NB4 (cell line): ENCODE results near the gene GALNT2.

Experiments used
- DNase-seq: peaks from one replicate; pipeline ENCODE4 v3.0.0; 2010; ENCODE audit warnings: low read depth
- H3K4me3 ChIP-seq: one replicate; pipeline ENCODE4 v1.5.1; 2011; ENCODE audit warnings: mild to moderate bottlenecking, low read depth, low read length, moderate library complexity
- MYC ChIP-seq: IDR thresholded peaks from 2 replicates; pipeline ENCODE4 v1.6.1; 2011; ENCODE audit warnings: low read depth, low read length
- POLR2A ChIP-seq: IDR thresholded peaks from 2 replicates; pipeline ENCODE4 v1.6.1; 2011; ENCODE audit warnings: mild to moderate bottlenecking; ENCODE audit not compliant: insufficient read length; ENCODE audit errors: extremely low read depth
- TF ChIP-seq, protein P1 (sequence below): IDR thresholded peaks from one replicate; pipeline ENCODE4 v1.5.1; 2012; ENCODE audit warnings: low read depth, low read length
- TF ChIP-seq, protein P2 (sequence below): IDR thresholded peaks from 2 replicates; pipeline ENCODE4 v1.6.1; 2011; ENCODE audit warnings: low read depth, low read length

GALNT2 gene

DNA sequence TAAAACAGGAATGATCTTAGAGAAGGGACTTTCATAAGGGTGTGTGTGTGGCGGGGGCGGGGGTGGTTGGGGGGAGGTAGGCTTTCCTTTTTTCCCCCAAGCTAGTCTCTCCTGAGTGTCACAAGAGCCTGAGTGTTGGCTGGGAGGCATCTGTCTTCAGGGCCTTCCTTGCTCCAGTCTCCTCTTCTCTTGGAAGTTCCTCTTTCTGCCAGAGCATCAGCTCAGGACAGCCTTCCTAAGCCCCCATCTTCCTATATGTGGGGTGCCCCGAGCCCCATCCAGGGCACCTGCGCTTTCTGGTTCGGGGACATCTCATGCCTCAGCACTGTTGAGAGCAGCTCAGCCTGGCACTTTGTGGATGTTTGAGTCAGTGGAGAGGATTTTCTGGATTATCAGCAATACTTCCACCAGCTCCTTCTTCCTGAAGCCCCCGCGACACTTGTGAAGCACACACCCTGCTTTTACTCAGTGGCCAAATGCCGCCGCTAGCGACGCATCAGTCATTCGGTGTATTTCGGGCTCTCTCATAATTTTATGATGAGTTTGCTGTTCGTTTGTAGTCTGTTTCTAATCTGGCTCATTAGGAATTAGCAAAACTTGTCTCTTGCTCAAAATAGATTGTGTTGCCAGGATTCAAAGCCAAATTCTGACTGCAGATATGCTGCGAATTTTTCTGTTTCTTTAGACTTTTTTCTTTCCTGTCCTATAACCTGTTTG lies 61.7 kb downstream of the GALNT2 start:
- TF ChIP-seq POLR2A (no peak), MYC (no peak)
- TF ChIP-seq, protein P1, sequence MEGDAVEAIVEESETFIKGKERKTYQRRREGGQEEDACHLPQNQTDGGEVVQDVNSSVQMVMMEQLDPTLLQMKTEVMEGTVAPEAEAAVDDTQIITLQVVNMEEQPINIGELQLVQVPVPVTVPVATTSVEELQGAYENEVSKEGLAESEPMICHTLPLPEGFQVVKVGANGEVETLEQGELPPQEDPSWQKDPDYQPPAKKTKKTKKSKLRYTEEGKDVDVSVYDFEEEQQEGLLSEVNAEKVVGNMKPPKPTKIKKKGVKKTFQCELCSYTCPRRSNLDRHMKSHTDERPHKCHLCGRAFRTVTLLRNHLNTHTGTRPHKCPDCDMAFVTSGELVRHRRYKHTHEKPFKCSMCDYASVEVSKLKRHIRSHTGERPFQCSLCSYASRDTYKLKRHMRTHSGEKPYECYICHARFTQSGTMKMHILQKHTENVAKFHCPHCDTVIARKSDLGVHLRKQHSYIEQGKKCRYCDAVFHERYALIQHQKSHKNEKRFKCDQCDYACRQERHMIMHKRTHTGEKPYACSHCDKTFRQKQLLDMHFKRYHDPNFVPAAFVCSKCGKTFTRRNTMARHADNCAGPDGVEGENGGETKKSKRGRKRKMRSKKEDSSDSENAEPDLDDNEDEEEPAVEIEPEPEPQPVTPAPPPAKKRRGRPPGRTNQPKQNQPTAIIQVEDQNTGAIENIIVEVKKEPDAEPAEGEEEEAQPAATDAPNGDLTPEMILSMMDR: no peak
- TF ChIP-seq, protein P2, sequence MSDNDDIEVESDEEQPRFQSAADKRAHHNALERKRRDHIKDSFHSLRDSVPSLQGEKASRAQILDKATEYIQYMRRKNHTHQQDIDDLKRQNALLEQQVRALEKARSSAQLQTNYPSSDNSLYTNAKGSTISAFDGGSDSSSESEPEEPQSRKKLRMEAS: no peak
- no peak overlapping the region for H3K4me3 ChIP-seq
- DNase-seq: no peak

DNA sequence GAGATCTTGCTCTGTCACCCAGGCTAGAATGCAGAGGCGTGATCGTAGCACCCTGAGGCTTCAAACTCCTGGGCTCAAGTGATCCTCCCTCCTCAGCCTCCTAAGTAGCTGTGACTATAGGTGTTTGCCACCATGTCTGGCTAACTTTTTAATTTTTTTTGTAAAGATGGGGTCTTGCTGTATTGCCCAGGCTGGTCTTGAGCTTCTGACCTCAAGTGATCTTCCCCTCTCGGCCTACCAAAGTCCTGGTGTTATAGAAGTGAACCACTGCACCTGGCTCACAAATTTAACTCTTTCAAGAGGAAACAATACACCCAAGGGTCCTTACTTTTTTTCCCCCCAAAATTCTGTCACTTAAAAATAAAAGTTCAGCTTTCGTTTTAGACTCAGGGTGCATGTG lies 62.3 kb downstream of the GALNT2 start:
- TF ChIP-seq POLR2A (no peak), MYC (no peak)
- TF ChIP-seq, protein P2: no peak
- TF ChIP-seq, protein P1: no peak
- no peak overlapping the region for H3K4me3 ChIP-seq

DNA sequence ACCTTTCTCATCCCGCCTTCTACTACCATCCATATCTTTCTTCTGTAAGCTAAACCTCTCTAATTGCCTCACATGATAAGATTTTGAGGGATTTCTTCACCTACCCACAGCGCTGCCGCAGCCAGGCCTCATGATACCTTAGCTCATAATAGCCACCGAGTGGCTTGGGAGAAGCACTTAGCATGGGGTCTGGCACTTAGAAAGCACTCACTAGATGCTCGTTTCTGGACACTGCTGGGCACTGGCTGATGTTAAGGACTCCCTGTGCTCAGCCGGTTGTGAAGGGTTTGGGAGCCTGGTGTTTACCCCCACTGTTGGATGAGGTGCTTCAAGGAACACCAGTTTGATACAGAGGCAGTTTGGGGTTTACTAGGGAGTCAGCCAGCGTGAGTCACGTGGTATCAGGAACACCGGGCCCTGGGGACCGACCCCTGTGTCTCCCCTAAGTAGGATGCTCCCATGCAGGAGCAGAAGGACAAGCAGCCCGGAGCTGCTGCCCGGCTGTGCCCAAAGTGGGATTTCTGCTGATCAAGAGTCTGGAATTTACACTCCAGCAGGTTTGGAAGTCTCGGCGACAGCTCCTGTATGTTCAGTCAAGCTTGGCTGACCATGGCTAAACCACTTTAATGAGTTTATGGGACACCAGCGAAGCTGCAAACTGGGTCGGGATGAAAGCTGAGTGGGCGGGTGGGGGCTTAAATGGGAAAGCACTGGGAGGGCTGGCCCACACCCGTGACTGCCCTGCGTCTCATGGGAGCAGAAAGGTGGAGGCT lies 63.3 kb downstream of the GALNT2 start:
- no peak for DNase-seq
- TF ChIP-seq, protein P2: no peak
- TF ChIP-seq, protein P1: no peak
- H3K4me3 ChIP-seq: no peak overlapping the region

More for the DNA sequence above, 62.3 kb downstream of the GALNT2 start:
- DNase-seq: no peak

DNA sequence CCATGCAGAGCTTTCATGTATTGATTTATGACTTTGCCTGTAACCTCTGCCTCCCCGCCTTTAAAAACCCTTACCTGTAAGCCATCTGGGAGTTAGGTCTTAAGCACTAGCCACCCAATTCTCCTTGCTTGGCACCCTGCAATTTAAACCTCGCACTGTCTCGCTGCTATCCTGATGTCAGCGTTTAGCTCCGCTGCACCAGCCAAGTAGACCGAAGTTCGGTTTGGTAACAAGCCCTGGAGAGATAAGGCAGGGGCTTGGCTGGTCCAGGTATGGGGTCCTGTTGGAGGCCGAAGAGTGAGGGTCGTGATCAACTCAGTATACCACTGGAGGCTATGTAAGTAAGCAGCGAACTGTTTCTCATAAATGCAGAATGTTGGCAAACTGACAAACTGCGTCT lies 64.4 kb downstream of the GALNT2 start:
- no peak overlapping the region for H3K4me3 ChIP-seq
- TF ChIP-seq, protein P2: no peak
- TF ChIP-seq MYC: no peak
- TF ChIP-seq, protein P1: no peak
- no peak for TF ChIP-seq POLR2A
- no peak for DNase-seq

DNA sequence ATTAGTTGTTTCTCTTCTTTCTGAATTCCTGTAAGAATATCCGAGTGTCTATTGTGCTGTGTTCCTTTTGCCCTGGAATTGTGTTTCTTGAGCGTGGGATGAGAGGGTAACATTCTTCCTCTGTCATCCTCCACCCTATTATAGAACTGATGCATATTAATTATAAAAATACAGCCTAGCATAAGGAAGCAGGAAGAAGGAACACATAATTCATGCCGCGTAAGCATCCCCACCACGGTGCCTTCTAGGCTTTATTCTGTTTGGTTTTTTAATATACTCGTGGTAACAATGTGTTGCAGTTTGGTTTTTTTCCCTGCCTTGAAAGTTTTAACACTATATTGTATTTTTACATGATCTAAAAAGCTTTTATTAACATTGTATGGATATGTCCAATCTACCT lies 65.7 kb downstream of the GALNT2 start:
- TF ChIP-seq MYC: no peak
- TF ChIP-seq, protein P1: no peak
- no peak for TF ChIP-seq POLR2A
- TF ChIP-seq, protein P2: no peak
- DNase-seq: no peak
- no peak overlapping the region for H3K4me3 ChIP-seq
